SK-N-SH treated with all-trans-retinoic acid at 6 μM for 48 hours (cell line): ENCODE measurements around the gene STYXL1.
"Not testable (repeated sequence)": the region's sequence is repeated elsewhere in the genome, so short reads cannot be mapped to it uniquely, and the experiment has no call there.

Source experiments
- ATAC-seq: fragments of 200-7000 bp; cut with Tn5 transposase; 3 replicates; pipeline ENCODE4 v1.9.1; 2020; ENCODE audit warnings: mild to moderate bottlenecking, moderate library complexity
- ARNTL ChIP-seq: fragments of 450-650 bp; formaldehyde crosslinking; IDR thresholded peaks from 2 replicates; pipeline ENCODE4 v1.5.0; 2020; ENCODE audit warnings: low read depth, mild to moderate bottlenecking, moderate library complexity, borderline replicate concordance
- CREB5 ChIP-seq: fragments of 250-450 bp; sonication (Bioruptor Pico); IDR thresholded peaks from 2 replicates; pipeline ENCODE4 v1.5.1; 2020; ENCODE audit warnings: low read depth, mild to moderate bottlenecking, moderate library complexity
- CSDC2 ChIP-seq: fragments of 250-450 bp; sonication (Bioruptor Pico); IDR thresholded peaks from 2 replicates; pipeline ENCODE4 v1.5.0; 2020; ENCODE audit warnings: mild to moderate bottlenecking, moderate library complexity
- CSRNP3 ChIP-seq: fragments of 250-450 bp; sonication (Bioruptor Pico); IDR thresholded peaks from 2 replicates; pipeline ENCODE4 v1.5.1; 2021; ENCODE audit warnings: mild to moderate bottlenecking, moderate library complexity
- ESRRG ChIP-seq: fragments of 250-450 bp; sonication (Bioruptor Pico); IDR thresholded peaks from 2 replicates; pipeline ENCODE4 v1.6.1; 2021; ENCODE audit warnings: mild to moderate bottlenecking
- GLIS3 ChIP-seq: fragments of 250-450 bp; sonication (Bioruptor Pico); IDR thresholded peaks from 2 replicates; pipeline ENCODE4 v1.5.0; 2020; ENCODE audit warnings: mild to moderate bottlenecking, moderate library complexity
- ISL1 ChIP-seq: fragments of 250-450 bp; sonication (Bioruptor Pico); IDR thresholded peaks from 2 replicates; pipeline ENCODE4 v2.1.2; 2022; ENCODE audit warnings: mild to moderate bottlenecking, moderate library complexity
- OSR1 ChIP-seq: fragments of 250-450 bp; sonication (Bioruptor Pico); IDR thresholded peaks from 2 replicates; pipeline ENCODE4 v1.8.0; 2022; ENCODE audit warnings: moderate library complexity, mild to moderate bottlenecking, inconsistent platforms
- POU6F1 ChIP-seq: fragments of 250-450 bp; sonication (Bioruptor Pico); IDR thresholded peaks from 2 replicates; pipeline ENCODE4 v1.8.0; 2021; ENCODE audit warnings: low read depth, mild to moderate bottlenecking, moderate library complexity, borderline replicate concordance
- PPARA ChIP-seq: fragments of 250-450 bp; sonication (Bioruptor Pico); IDR thresholded peaks from 2 replicates; pipeline ENCODE4 v1.5.0; 2020; ENCODE audit warnings: mild to moderate bottlenecking, borderline replicate concordance
- RARB ChIP-seq: fragments of 250-450 bp; sonication (Bioruptor Pico); IDR thresholded peaks from 2 replicates; pipeline ENCODE4 v1.8.0; 2021; ENCODE audit warnings: mild to moderate bottlenecking, moderate library complexity
- SNAI2 ChIP-seq: fragments of 250-450 bp; sonication (Bioruptor Pico); IDR thresholded peaks from 2 replicates; pipeline ENCODE4 v1.5.0; 2020; ENCODE audit warnings: mild to moderate bottlenecking, moderate library complexity
- TCF4 ChIP-seq: fragments of 250-450 bp; sonication (Bioruptor Pico); IDR thresholded peaks from 2 replicates; pipeline ENCODE4 v1.8.0; 2021; ENCODE audit warnings: mild to moderate bottlenecking, moderate library complexity, borderline replicate concordance
- TOX ChIP-seq: fragments of 250-450 bp; sonication (Bioruptor Pico); IDR thresholded peaks from 2 replicates; pipeline ENCODE4 v1.8.0; 2021; ENCODE audit warnings: mild to moderate bottlenecking, moderate library complexity, borderline replicate concordance
- TSHZ2 ChIP-seq: fragments of 250-450 bp; sonication (Bioruptor Pico); IDR thresholded peaks from 2 replicates; pipeline ENCODE4 v1.5.0; 2020; ENCODE audit warnings: mild to moderate bottlenecking, moderate library complexity
- ZC3H10 ChIP-seq: fragments of 250-450 bp; sonication (Bioruptor Pico); IDR thresholded peaks from 2 replicates; pipeline ENCODE4 v1.5.1; 2021; ENCODE audit warnings: mild to moderate bottlenecking, moderate library complexity
- ZFP3 ChIP-seq: fragments of 250-450 bp; sonication (Bioruptor Pico); IDR thresholded peaks from 2 replicates; pipeline ENCODE4 v1.5.0; 2020; ENCODE audit warnings: mild to moderate bottlenecking, moderate library complexity
- ZFP30 ChIP-seq: fragments of 450-650 bp; formaldehyde crosslinking; IDR thresholded peaks from 2 replicates; pipeline ENCODE4 v1.5.0; 2022; ENCODE audit warnings: mild to moderate bottlenecking, moderate library complexity
- ZNF565 ChIP-seq: fragments of 450-650 bp; formaldehyde crosslinking; conservative IDR thresholded peaks from 2 replicates; pipeline ENCODE4 v1.5.0; 2020; ENCODE audit warnings: low read depth, mild to moderate bottlenecking, moderate library complexity
- TF ChIP-seq, protein P1 (sequence below): fragments of 250-450 bp; sonication (Bioruptor Pico); IDR thresholded peaks from 2 replicates; pipeline ENCODE4 v1.8.0; 2020; ENCODE audit warnings: mild to moderate bottlenecking, moderate library complexity, borderline replicate concordance

STYXL1 gene

GRCh38 chr7:76062254-76062653, 14.5 kb upstream of the STYXL1 start:
- TF ChIP-seq ZFP3 (CRISPR knock-in tag) (no peak), ARNTL (no peak), TOX (CRISPR knock-in tag) (no peak), PPARA (no peak), ISL1 (CRISPR knock-in tag) (no peak)
- no peak for ATAC-seq

GRCh38 chr7:76060842-76061241, 13.0 kb upstream of the STYXL1 start:
- TF ChIP-seq TSHZ2 (CRISPR knock-in tag) (no peak), RARB (CRISPR knock-in tag) (no peak), ISL1 (CRISPR knock-in tag) (no peak), TOX (CRISPR knock-in tag) (no peak), CREB5 (CRISPR knock-in tag) (no peak), ZFP3 (CRISPR knock-in tag) (no peak), ESRRG (CRISPR knock-in tag) (no peak), OSR1 (CRISPR knock-in tag) (no peak), ZC3H10 (CRISPR knock-in tag) (no peak), TCF4 (CRISPR knock-in tag) (no peak)
- TF ChIP-seq, protein P1, sequence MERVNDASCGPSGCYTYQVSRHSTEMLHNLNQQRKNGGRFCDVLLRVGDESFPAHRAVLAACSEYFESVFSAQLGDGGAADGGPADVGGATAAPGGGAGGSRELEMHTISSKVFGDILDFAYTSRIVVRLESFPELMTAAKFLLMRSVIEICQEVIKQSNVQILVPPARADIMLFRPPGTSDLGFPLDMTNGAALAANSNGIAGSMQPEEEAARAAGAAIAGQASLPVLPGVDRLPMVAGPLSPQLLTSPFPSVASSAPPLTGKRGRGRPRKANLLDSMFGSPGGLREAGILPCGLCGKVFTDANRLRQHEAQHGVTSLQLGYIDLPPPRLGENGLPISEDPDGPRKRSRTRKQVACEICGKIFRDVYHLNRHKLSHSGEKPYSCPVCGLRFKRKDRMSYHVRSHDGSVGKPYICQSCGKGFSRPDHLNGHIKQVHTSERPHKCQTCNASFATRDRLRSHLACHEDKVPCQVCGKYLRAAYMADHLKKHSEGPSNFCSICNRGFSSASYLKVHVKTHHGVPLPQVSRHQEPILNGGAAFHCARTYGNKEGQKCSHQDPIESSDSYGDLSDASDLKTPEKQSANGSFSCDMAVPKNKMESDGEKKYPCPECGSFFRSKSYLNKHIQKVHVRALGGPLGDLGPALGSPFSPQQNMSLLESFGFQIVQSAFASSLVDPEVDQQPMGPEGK (CRISPR knock-in tag) = no peak

DNA sequence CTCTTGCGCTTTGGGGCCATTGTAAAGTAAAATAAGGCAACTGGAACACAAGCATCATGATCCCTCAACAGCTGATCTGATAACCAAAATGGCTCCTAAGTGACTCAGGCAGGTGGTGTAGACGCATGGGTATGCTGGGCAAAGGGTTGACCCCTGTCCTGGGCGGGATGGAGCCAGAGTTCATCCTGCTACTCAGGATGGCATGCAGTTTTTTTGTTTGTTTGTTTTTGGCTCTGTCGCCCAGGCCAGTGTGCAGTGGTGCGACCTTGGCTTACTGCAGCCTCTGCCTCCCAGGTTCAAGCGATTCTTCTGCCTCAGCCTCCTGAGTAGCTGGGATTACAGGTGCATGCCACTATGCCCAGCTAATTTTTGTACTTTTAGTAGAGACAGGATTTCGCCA, 10.9 kb upstream of the STYXL1 start:
- not testable (repeated sequence) for ATAC-seq

More at GRCh38 chr7:76060842-76061241, 13.0 kb upstream of the STYXL1 start:
- ATAC-seq = no peak

DNA sequence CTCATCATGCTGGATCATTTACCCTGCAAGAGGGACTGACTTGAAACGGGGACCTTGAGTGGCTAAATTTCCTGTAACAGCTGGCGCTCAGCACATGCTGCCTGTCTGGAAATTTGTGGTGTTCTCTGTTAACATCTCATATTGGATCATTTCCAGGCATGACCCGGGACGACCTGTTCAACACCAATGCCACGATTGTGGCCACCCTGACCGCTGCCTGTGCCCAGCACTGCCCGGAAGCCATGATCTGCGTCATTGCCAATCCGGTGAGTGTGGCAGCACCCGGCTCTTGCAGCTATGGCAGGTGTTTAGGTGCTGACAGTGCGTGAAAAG, 10.0 kb upstream of the STYXL1 start:
- no peak for TF ChIP-seq ISL1 (CRISPR knock-in tag)
- TF ChIP-seq TCF4 (CRISPR knock-in tag) = no peak
- ATAC-seq = no peak

DNA sequence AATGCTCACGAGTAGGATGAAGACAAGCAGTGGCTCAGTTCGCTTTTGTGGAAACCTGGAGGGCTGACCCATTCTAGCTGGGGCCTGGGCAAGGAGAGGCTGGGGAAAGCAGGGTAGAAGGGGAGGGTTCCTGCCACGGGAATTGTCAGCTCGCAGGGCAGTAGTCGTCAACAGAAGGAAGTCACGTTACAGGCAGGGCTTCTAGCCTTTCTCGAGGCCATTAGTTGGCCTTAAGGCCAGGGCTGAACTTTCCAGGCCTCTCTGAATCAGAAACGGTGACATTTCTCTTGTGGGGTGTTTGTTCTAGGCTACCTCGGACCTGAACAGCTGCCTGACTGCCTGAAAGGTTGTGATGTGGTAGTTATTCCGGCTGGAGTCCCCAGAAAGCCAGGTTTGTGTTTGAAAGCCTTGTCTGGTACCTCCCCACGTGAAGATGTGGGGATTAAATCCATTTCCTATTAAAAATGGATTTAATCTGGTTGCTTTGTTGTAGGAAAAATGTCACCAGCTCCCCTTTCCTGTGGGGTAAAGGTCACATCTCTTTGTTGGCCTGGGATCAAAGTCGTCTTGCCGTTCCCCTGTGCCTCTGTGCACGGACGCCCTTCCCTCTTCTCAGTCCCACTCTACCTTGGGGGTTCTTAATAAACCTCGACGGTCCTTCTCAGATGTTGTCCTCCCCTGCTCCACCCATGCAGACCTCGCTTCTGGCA, 9.5 kb upstream of the STYXL1 start:
- no peak for ATAC-seq
- TF ChIP-seq SNAI2 (CRISPR knock-in tag) = no peak
- TF ChIP-seq, protein P1 (CRISPR knock-in tag) = no peak
- TF ChIP-seq ZC3H10 (CRISPR knock-in tag) = no peak
- no peak for TF ChIP-seq POU6F1 (CRISPR knock-in tag)
- TF ChIP-seq CSDC2 (CRISPR knock-in tag) = no peak
- TF ChIP-seq ZNF565 (CRISPR knock-in tag) = no peak
- TF ChIP-seq CREB5 (CRISPR knock-in tag) = no peak
- no peak for TF ChIP-seq ARNTL
- TF ChIP-seq ZFP3 (CRISPR knock-in tag) = no peak
- TF ChIP-seq ZFP30 (CRISPR knock-in tag) = no peak
- TF ChIP-seq GLIS3 (CRISPR knock-in tag) = no peak
- no peak for TF ChIP-seq TCF4 (CRISPR knock-in tag)
- TF ChIP-seq TOX (CRISPR knock-in tag) = no peak
- no peak for TF ChIP-seq PPARA
- no peak for TF ChIP-seq ESRRG (CRISPR knock-in tag)
- TF ChIP-seq RARB (CRISPR knock-in tag) = no peak
- TF ChIP-seq OSR1 (CRISPR knock-in tag) = no peak
- TF ChIP-seq CSRNP3 (CRISPR knock-in tag) = no peak
